Endothelial cell of umbilical vein (primary cell): ENCODE data around the gene HCFC2. TPM values are rescaled to one million over a fixed set of nuclear protein-coding genes. Genes with fewer than 3 reads are reported as not detected.

ENCODE experiments used
- BruUV-seq: library from RNA; stranded (reverse); fragments of 400-500 nt; replicated peaks from 2 replicates; lab custom pipeline; 2021; lab: Mats Ljungman, UMichigan
- CTCF ChIA-PET: fragments of 300-600, 350-600 bp; sonication (Branson Sonifier 250); formaldehyde crosslinking; loops from one replicate; lab custom pipeline; 2021; ENCODE audit warnings: antibody characterized with exemption, inconsistent platforms; lab: Charles Lee
- POLR2A ChIA-PET: fragments of 300-600, 350-600 bp; sonication (Branson Sonifier 250); formaldehyde crosslinking; loops from one replicate; lab custom pipeline; 2021; ENCODE audit warnings: antibody characterized with exemption, inconsistent platforms; lab: Charles Lee
- DNase-seq: peaks from one replicate; pipeline ENCODE4 v3.0.0-alpha.2; 2011; ENCODE audit warnings: low read depth, low spot score
- FAIRE-seq: peaks from 2 replicates; lab custom pipeline; 2011; peaks lifted over from hg19 to GRCh38; lab: Jason Lieb, UNC
- H2AFZ ChIP-seq: 2 replicates; pipeline ENCODE4 v1.6.0; 2012; ENCODE audit warnings: low read depth, low read length, control low read depth, inconsistent platforms
- H3K27ac ChIP-seq: 2 replicates; pipeline ENCODE4 v1.5.1; 2011; ENCODE audit warnings: low read depth, mild to moderate bottlenecking, control low read depth, low read length, moderate library complexity; ENCODE audit not compliant: insufficient read depth
- H3K27me3 ChIP-seq, 2 experiments: 2 replicates each; pipeline versions ENCODE4 v1.6.0 to v1.6.1; 2011; ENCODE audit warnings: low read length in 2 of 2, mixed read lengths in 1 of 2; ENCODE audit not compliant: control insufficient read depth in 2 of 2, insufficient read depth in 2 of 2
- H3K36me3 ChIP-seq, 2 experiments: 2 replicates in 1 of 2; 3 replicates in 1 of 2; pipeline ENCODE4 v1.5.1; 2011; ENCODE audit warnings: low read length in 2 of 2, mild to moderate bottlenecking in 1 of 2, moderate library complexity in 1 of 2; ENCODE audit not compliant: control insufficient read depth in 2 of 2, insufficient read depth in 2 of 2; ENCODE audit errors: extremely low read depth in 1 of 2
- H3K4me1 ChIP-seq: 3 replicates; pipeline ENCODE4 v1.5.1; 2011; ENCODE audit warnings: mild to moderate bottlenecking, low read length; ENCODE audit not compliant: control insufficient read depth, insufficient read depth; ENCODE audit errors: extremely low read depth
- H3K4me2 ChIP-seq: 2 replicates; pipeline ENCODE4 v1.6.1; 2011; ENCODE audit warnings: low read length, control low read depth, mixed read lengths; ENCODE audit not compliant: insufficient read depth
- H3K4me3 ChIP-seq, 3 experiments: fragments of 200-600 bp in 1 of 3; sonication (generic), shearing (Covaris generic) in 1 of 3; replicated peaks in 1 of 3; 2 replicates each; pipeline ENCODE4 v1.5.1; 2011 to 2016; ENCODE audit warnings: control low read depth in 3 of 3, low read length in 3 of 3, mild to moderate bottlenecking in 2 of 3, inconsistent platforms in 1 of 3, low read depth in 1 of 3, moderate library complexity in 1 of 3; ENCODE audit not compliant: insufficient read depth in 1 of 3
- H3K79me2 ChIP-seq: 2 replicates; pipeline ENCODE4 v1.6.0; 2012; ENCODE audit warnings: low read length, inconsistent platforms; ENCODE audit not compliant: control insufficient read depth, insufficient read depth
- H3K9ac ChIP-seq: replicated peaks from 2 replicates; pipeline ENCODE3; 2011; ENCODE audit warnings: low read length, control low read depth; ENCODE audit not compliant: insufficient read depth; ENCODE audit errors: extremely low read depth
- H3K9me1 ChIP-seq: replicated peaks from 3 replicates; pipeline ENCODE4 v1.6.0; 2011; ENCODE audit warnings: mild to moderate bottlenecking, low read length; ENCODE audit not compliant: control insufficient read depth, insufficient read depth; ENCODE audit errors: extremely low read depth
- H3K9me3 ChIP-seq: replicated peaks from 2 replicates; pipeline ENCODE4 v1.5.1; 2012; ENCODE audit warnings: low read length, inconsistent platforms; ENCODE audit not compliant: control insufficient read depth, insufficient read depth
- H4K20me1 ChIP-seq: replicated peaks from 2 replicates; pipeline ENCODE3; 2011; ENCODE audit warnings: mild to moderate bottlenecking, low read length; ENCODE audit not compliant: control insufficient read depth, insufficient read depth; ENCODE audit errors: extremely low read depth
- EZH2 ChIP-seq: IDR thresholded peaks from 2 replicates; pipeline ENCODE4 v1.6.1; 2012; ENCODE audit warnings: borderline replicate concordance, low read depth, mild to moderate bottlenecking, moderate library complexity, low read length, inconsistent platforms; ENCODE audit not compliant: severe bottlenecking
- GATA2 ChIP-seq: IDR thresholded peaks from 2 replicates; pipeline ENCODE4 v1.7.0; 2011; ENCODE audit warnings: low read depth, mild to moderate bottlenecking, moderate library complexity, mixed read lengths, low read length; ENCODE audit not compliant: insufficient read length, insufficient read depth
- JUN ChIP-seq: IDR thresholded peaks from 2 replicates; pipeline ENCODE4 v1.6.1; 2011; ENCODE audit warnings: borderline replicate concordance, low read depth; ENCODE audit not compliant: insufficient read length, insufficient read depth
- POLR2A ChIP-seq: IDR thresholded peaks from 2 replicates; pipeline ENCODE4 v1.6.1; 2012; ENCODE audit warnings: low read depth, mild to moderate bottlenecking, control low read depth, low read length
- POLR2AphosphoS5 ChIP-seq: IDR thresholded peaks from 2 replicates; pipeline ENCODE4 v1.6.1; 2012; ENCODE audit warnings: low read depth, mild to moderate bottlenecking, control low read depth, low read length, moderate library complexity; ENCODE audit not compliant: insufficient read depth
- dilution Hi-C: fragments of 300-500 bp; cut with MboI; formaldehyde crosslinking; loops from one replicate; pipeline ENCODE4 v1.15.0; 2019; ENCODE audit warnings: low sequenced_read_pairs; ENCODE audit not compliant: extremely low pct_ligation_motif_present
- intact Hi-C: fragments of 100-400 bp; cut with micrococcal nuclease; formaldehyde crosslinking; loops from one replicate; pipeline ENCODE4 v1.10.0; 2022
- polyA plus RNA-seq, 4 experiments: library from polyadenylated mRNA; depleted of rRNA in 3 of 4; stranded (reverse) in 3 of 4; unstranded in 1 of 4; fragments of >200 nt; gene quantifications; 2 replicates each; pipeline versions ENCODE4 v1.2.1 to v1.2.3, GENCODE V29; 2011 to 2012; ENCODE audit warnings: missing spikeins in 1 of 4
- total RNA-seq: library from RNA; stranded (reverse); gene quantifications from 2 replicates; pipeline ENCODE4 v1.2.3, GENCODE V29; 2021
- TF ChIP-seq, protein P1 (sequence below), 2 donors: IDR thresholded peaks; 1 replicate in 1 of 2; 2 replicates in 1 of 2; pipeline ENCODE4 v1.5.1; 2011; ENCODE audit warnings: low read length in 2 of 2, mild to moderate bottlenecking in 2 of 2, moderate library complexity in 2 of 2, control low read depth in 1 of 2, inconsistent platforms in 1 of 2, low read depth in 1 of 2; ENCODE audit not compliant: insufficient read depth in 1 of 2; ENCODE audit errors: extremely low read depth in 1 of 2
- TF ChIP-seq, protein P2 (sequence below): IDR thresholded peaks from 2 replicates; pipeline ENCODE4 v1.6.1; 2011; ENCODE audit not compliant: insufficient read depth, insufficient read length

HCFC2 gene
- total and polyA plus RNA-seq, 2 donors (not counting 3 experiments of a cell fraction or from before 2014, with no cell fraction given) = 6.0 to 15.6 TPM

DNA sequence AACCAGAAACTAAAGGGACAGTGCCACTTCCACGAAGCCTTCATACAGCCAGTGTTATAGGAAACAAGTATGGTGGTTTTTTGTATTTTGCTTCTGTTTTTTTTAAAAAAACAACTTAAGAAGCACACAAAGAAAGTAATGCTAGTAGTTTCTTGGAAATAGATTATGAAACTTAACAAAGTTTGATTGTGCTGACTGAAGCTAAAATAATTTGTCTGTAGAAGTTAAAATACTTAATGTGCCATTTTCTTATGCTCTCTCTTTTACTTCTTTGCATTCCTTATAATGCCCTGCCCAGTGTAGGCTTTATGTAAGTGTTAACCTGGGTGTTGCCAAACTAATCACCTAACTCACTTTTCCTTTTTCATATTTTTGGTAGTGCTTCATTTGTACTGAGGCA is 16.4 kb downstream of the HCFC2 start:
- CTCF ChIA-PET = no interaction called here
- dilution Hi-C loops (no loop called here), intact Hi-C loops (no loop called here)
- no TSS peak for BruUV-seq
- H3K36me3 ChIP-seq = peaks cover 0 to 3% of the 10 kb centered on the region in 2 experiments
- no peak overlapping the region for H2AFZ ChIP-seq
- H3K4me3 ChIP-seq = no peak overlapping the region
- no peak overlapping the region for H3K27ac ChIP-seq
- peaks cover 6% of the 10 kb centered on the region for H3K79me2 ChIP-seq
- H3K9me3 ChIP-seq = no peaks in the 10 kb centered on the region
- H3K9me1 ChIP-seq = no peaks in the 10 kb centered on the region
- no peak overlapping the region for H3K9ac ChIP-seq
- no peaks in the 10 kb centered on the region for H3K4me1 ChIP-seq
- no peak for DNase-seq
- H3K4me2 ChIP-seq = no peak overlapping the region
- no peak for FAIRE-seq
- H4K20me1 ChIP-seq = no peaks in the 10 kb centered on the region
- POLR2A ChIA-PET = no interaction called here
- H3K27me3 ChIP-seq = no peaks in the 10 kb centered on the region
- no peak for TF ChIP-seq EZH2
- TF ChIP-seq, protein P1, sequence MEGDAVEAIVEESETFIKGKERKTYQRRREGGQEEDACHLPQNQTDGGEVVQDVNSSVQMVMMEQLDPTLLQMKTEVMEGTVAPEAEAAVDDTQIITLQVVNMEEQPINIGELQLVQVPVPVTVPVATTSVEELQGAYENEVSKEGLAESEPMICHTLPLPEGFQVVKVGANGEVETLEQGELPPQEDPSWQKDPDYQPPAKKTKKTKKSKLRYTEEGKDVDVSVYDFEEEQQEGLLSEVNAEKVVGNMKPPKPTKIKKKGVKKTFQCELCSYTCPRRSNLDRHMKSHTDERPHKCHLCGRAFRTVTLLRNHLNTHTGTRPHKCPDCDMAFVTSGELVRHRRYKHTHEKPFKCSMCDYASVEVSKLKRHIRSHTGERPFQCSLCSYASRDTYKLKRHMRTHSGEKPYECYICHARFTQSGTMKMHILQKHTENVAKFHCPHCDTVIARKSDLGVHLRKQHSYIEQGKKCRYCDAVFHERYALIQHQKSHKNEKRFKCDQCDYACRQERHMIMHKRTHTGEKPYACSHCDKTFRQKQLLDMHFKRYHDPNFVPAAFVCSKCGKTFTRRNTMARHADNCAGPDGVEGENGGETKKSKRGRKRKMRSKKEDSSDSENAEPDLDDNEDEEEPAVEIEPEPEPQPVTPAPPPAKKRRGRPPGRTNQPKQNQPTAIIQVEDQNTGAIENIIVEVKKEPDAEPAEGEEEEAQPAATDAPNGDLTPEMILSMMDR (IDR thresholded peaks at IDR 0.05; ENCODE audit: extremely low read depth in 1 of 2, insufficient read depth in 1 of 2, low read depth in 1 of 2, low read length in 2 of 2) = no peak
- TF ChIP-seq, protein P2, sequence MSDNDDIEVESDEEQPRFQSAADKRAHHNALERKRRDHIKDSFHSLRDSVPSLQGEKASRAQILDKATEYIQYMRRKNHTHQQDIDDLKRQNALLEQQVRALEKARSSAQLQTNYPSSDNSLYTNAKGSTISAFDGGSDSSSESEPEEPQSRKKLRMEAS = no peak
- TF ChIP-seq POLR2A = no peak
- no peak for TF ChIP-seq POLR2AphosphoS5
- no peak for TF ChIP-seq GATA2
- no peak for TF ChIP-seq JUN
